NCI-H2081 treated with DMSO at 0.1 percent for 48 hours (cell line): ENCODE data around the gene RFX1.

Experiments used
- DNase-seq: peaks from one replicate; lab custom pipeline; 2025; lab: John Stamatoyannopoulos, UW

Gene RFX1

GRCh38 chr19:13995878-13996765 lies 10.0 kb downstream of the RFX1 start:
- no peak for DNase-seq

DNA sequence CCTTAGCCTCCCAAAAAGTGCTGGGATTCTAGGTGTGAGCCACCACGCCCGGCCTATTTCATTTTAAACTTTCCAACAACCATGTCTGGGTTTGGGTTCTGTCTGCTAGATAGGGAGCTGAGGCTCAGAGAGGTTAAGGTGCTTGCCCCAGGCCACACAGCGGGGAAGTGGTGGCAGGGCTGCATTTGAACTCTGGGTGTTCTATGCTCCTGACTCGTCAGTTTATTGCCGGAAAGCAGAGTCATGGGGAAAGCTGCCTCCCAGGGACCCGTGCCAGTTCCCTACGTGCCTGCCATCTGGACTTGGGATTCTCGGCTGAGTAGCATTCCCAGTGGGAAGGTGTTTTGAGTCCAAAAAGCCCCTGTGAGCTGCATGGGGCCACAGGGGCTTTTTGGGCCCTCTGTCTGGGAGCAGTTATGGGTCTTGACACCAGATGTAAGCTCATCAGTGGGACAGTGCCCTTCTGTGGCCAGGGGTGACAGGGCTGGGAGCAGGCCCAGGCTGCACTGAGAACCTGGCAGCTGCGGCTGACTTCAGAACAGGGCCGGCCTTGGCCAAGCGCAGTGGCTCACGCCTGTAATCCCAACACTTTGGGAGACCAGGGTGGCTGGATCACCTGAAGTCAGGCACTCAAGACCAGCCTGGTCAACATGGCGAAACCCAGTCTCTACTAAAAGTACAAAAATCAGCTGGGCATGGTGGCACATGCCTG lies 10.9 kb downstream of the RFX1 start:
- DNase-seq, result no peak

GRCh38 chr19:13993590-13994300 lies 12.4 kb downstream of the RFX1 start:
- no peak for DNase-seq

- no peak for DNase-seq
These were observed 14.1 kb downstream of the RFX1 start for GRCh38 chr19:13992025-13992424.

DNA sequence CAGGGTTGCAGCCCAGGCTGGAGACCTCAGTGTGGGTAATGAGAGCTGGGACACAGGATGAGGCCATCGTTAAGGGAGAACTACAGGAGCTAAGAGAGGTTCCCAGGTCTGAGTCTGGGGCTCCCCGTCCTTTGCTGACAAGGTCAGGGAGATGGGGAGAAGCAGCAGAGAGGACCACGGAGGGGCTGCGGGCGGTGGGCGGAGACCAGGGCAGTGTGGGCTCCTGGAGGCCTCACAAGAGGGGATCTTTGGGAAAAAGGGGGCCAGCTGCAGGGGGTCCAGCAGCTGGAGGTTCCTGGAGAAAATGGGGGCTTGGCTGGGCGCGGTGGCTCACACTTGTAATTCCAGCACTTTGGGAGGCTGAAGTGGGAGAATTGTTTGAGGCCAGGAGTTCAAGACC lies 16.0 kb downstream of the RFX1 start:
- no peak for DNase-seq

GRCh38 chr19:13989487-13989886 lies 16.6 kb downstream of the RFX1 start:
- DNase-seq, result no peak

DNA sequence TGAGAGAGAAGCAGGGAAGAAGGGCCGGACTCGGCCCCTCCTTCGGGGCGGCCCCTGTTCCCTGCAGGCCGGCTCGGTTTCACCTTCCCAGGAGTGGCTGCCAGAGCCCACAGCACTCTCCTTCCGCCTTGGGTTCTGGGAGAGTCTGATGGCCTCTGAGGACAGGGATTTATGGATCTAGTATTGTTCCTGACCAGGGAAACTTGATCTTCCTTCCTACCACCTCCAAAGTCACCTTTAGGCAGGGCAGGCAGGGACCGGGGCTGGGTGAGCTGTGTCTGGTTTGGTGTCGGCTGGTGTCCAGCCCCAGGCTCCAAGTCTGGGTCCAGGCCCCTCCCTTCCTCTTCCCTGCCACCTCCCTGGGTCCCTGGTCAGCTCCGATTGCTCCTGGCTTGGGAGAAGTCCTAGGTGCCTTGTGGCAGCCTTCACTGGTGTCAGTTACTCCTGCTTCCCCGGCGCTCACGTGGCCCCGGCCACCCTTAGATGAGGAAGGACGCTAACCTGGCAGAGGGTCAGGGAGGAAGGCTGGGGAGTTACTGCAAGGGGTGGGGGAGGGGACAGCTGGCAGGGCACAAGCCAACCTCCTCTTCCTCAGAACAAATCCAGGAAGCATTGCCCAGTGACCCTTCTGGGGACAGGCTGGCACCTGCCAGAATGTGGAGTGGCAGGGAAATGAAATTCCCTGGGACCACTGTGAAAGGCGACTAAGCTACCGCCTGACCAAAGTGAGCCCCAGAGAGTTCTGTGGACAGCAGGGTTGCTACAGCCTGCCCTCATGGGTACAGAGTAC lies 18.8 kb downstream of the RFX1 start:
- no peak for DNase-seq

GRCh38 chr19:13986348-13986904 lies 19.7 kb downstream of the RFX1 start:
- DNase-seq, result no peak

DNA sequence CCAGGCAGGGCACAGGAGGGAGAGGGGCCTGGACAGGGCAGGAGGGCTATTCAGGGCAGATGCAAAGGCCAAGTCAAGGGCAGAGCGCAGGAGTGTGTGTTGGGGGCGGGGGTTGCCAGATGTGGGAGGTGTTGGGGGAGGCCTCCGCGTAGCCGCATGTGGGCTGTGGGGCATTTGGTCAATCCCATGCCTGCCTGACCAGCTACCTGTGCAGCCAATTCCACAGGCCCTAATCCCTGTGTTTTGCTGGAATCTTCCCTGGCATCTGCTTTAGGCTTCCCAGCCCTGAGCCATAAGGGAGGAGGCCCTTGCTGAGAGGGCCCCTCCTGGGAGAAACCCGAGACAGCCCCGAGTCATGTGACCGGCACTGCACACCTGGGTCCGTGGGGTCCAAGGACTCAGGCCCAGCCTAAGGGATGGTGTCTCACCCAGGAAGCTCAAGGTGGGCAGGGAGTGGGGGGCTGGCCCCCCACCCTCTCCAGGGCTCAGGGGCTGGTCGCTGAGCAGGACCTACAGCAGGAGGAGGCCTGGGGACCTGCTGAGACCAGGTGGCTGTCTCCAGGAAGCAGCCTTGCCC lies 20.3 kb downstream of the RFX1 start:
- DNase-seq, result no peak

DNA sequence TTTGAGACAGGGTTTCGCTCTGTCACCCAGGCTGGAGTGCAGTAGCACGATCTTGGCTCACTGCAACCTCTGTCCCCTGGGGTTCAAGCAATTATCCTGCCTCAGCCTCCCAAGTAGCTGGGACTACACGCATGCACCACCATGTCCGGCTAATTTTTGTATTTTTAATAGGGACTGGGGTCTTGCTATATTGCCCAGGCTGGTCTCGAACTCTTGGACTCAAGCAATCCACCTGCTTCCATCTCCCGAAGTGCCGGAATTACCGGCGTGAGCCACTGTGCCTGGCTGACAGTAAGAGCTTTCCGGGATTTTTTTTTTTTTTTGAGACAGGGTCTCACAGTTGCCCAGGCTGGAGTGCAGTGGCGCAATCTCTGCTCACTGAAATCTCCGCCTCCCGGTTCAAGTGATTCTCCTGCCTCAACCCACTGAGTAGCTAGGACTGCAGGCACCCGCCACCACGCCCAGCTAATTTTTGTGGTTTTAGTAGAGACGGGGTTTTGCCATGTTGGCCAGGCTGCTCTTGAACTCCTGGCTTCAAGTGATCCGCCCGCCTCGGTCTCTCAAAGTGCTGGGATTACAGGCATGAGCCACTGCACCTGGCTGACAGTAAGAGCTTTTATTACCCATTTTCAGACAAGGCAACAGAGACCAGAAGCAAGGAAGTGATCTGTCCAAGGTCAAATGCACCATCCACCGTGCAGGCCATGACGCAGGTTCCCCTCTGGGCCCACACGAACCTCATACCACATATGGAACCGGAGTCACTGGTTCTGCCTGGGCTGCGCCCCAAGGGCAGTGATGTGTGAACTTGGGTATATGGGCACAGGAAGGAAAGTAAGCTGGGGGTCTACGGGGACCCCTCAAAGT lies 21.0 kb downstream of the RFX1 start:
- DNase-seq, result no peak

DNA sequence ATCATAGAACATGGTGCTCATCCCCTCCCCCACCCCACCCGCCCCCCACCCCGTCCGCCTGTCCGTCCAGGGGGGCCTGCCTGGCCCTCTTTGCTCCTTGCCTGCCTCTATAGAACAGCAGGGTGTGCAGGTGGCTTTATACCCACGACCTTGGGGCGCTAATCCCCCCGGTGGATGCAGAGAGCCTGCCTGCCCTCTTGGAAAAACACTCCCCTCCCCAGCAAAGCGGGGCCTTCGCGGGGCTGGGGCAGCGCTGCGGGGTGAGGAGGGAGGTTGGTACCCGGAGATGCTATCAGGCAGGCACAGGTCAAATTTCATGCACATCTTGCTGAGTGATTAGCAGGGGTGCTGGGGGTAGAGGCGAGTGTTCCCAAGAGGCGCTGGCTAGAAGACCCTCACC lies 21.9 kb downstream of the RFX1 start:
- no peak for DNase-seq

DNA sequence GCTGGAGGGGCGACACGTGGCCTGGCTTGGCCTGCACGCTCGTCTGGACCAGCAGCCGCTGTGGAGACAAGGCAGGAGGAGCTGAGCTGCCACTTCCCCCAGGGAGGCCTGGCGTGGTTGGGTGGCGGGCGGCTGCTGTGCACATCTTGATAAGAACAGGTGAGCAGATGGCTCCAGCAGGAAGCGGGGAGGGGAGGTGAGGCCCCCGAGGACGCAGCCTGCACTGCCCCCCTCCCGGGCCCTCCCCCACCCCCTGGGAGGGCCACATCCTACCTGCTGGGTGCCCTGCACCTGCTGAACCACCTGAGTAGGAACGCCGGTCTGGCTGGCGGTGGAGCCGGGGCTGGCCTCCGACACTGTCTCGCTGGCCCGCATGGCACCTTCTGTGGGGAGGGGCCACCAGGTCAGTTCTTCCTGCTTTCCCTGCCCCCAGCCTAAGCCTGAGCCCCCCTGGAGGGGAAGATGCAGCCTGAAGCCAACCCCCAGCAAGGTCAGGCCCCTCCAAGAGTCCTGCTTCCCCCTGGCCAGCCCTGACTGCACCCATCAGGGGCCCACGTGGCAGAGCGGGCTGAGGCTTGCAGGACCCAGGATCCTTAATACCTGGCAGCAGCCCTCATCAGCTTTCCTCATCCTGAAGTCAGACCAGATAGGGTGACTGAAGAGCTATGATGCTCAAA lies 22.8 kb downstream of the RFX1 start:
- DNase-seq, result peak; percentile 20

GRCh38 chr19:13982773-13983172 lies 23.3 kb downstream of the RFX1 start:
- DNase-seq, result no peak

GRCh38 chr19:13981988-13982501 lies 24.1 kb downstream of the RFX1 start:
- DNase-seq, result no peak

DNA sequence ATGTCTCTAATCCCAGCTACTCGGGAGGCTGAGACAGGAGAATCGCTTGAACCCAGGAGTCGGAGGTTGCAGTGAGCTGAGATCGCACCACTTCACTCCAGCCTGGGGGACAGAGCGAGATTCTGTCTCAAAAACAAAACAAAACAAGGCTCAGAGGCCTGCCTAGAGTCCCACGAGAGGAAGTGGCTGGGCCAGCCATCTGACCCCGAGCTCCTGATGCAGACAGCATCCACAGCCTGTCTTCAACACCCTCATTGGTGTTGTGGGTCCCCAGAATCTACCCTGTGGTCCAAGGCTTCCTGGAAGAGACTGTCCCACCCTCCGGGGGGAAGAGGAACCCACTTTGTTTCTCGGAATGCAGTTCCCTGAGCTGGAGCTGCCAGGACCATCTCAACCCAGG lies 24.7 kb downstream of the RFX1 start:
- DNase-seq, result no peak

DNA sequence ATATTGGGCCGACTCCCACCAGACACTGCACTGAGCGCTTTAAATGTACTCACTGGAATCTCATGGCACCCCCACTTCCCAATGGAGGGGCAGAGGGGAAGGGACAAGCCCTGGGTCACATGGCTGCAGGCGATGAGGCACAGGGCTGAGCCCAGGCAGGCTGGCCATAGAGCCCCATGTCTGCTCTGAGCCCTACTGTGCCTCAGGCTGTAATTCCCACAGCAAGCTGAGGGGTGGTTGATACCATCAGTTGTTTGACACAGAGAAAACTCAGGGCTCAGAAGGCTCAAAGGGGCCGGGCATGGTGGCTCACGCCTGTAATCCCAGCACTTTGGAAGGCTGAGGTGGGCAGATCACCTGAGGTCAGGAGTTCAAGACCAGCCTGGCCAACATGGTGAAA lies 25.1 kb downstream of the RFX1 start:
- no peak for DNase-seq

DNA sequence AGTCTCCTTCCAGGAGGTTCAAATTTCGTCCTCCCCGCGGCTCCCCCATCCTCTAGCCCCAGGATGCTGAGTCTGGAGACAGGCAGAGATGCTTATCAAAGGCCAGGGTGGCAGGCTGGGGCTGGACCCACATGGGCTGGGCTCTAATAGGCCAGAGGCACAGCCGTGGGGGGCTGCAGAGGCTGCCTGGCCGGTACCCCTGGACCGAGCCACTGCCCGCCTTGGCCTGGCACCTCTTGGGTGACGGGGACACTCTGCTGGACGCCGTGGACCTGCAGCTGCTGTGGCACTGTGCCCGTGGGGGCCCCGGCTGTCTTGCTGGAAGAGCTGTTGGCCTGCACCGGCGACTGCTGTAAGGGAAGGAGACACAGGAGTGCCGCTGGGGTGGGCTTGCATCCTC lies 25.8 kb downstream of the RFX1 start:
- no peak for DNase-seq

DNA sequence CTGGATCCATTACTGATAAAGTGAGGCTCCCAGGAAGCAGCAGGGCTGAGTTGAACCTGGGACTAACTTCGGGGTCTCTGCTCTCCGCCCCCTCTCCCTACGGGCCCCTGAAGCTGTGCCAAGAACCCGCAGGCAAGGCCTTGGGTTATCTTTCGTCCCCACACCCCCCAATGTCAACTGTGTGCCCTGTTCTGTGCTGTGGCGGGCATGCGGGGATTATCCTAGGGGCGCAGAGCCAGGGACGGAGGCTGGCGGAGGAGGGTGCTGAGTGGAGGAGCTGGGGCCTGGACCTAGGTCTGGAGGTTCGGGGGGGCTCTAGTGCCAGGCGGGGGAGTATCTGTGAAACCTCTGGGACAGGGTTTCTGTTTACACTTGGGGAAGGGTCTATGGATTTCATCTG lies 26.4 kb downstream of the RFX1 start:
- DNase-seq, result no peak

DNA sequence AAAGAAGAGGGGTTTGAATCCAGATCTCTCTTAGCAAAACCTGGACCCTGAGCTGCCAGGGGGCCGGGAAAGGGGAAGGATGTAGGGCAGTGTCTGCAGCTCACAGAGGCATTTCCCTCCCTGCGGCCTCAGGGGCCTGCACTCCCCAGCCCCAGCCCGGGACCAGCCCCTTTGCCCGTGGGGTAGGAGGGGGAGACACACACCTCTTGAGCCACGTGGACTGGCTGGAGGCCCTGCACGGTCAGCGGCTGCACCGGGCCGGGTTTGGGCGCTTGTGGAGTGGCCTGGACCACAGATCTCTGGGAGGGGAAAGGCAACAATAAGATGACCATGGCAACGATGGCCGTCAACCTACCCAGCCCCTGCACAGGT lies 26.9 kb downstream of the RFX1 start:
- DNase-seq, result no peak
